ENCODE measurements around the gene JAK3. TPM values are rescaled to one million over a fixed set of nuclear protein-coding genes. Genes with fewer than 3 reads are reported as not detected.
"Not testable (repeated sequence)": the region's sequence is repeated elsewhere in the genome, so short reads cannot be mapped to it uniquely, and the experiment has no call there.

The JAK3 gene
- 0.26 TPM in 2 replicates for total RNA-seq

DNA sequence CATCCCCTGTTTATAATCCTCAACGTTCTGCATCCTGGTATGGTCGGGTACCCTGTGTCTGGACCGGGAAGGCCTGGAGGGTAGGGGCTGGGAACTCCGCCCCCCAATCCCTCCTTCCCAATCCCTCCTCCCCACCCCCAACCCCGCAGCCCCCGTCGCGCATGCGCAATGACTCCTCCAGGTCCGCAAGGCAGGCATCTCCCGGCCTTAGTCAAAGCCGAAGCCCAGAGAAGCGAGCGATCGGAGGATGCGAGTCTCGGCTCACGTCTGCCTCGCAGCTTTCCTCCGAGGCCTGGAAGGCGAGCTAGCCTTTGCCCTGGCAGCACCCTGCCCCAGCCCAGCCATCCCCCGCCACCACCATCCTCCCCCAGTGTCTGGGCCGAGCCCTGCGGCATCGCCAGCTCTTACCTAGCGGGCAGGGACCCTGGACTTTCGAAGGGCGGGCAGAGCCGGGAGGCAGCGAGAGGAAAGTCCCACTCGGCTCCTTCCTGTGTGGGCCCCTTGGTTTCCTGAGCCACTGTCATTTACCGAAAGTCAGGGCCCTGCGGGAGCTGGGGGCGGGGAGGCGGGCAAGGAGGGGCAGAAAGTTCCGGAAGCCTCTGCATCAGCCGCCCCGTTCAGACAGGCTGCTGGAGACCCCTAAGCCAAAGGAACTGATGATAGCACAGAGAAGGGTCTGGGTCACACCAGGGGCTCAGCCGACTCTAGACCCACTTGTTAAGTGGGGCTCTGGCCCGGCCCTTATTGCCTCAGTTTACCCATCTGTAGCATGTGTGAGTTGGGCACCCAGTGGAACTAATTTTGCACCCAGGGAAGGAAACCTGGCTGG lies at the start of gene JAK3:
Gene JAK3, minus strand, starts transcription at position 445 of the 829 bp plus-strand sequence. CDS start 3,565 bp downstream, outside the sequence.
- peak within 1 kb of the TSS; percentile 29 for H3K4me3 ChIP-seq (ENCODE audit: low read depth, low read length)
- no peaks in the 10 kb centered on the region for H3K27me3 ChIP-seq (ENCODE audit: control insufficient read depth, insufficient read depth, low read length)
- no peaks in the 10 kb centered on the region for H3K36me3 ChIP-seq (ENCODE audit: control insufficient read depth, insufficient read depth, low read length)
- DNase-seq (ENCODE audit: low read depth) = peak; percentile 33
- FAIRE-seq = no peak
- TF ChIP-seq, protein P1, sequence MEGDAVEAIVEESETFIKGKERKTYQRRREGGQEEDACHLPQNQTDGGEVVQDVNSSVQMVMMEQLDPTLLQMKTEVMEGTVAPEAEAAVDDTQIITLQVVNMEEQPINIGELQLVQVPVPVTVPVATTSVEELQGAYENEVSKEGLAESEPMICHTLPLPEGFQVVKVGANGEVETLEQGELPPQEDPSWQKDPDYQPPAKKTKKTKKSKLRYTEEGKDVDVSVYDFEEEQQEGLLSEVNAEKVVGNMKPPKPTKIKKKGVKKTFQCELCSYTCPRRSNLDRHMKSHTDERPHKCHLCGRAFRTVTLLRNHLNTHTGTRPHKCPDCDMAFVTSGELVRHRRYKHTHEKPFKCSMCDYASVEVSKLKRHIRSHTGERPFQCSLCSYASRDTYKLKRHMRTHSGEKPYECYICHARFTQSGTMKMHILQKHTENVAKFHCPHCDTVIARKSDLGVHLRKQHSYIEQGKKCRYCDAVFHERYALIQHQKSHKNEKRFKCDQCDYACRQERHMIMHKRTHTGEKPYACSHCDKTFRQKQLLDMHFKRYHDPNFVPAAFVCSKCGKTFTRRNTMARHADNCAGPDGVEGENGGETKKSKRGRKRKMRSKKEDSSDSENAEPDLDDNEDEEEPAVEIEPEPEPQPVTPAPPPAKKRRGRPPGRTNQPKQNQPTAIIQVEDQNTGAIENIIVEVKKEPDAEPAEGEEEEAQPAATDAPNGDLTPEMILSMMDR (IDR thresholded peaks at IDR 0.05; ENCODE audit: insufficient read depth, low read length, severe bottlenecking) = no peak

DNA sequence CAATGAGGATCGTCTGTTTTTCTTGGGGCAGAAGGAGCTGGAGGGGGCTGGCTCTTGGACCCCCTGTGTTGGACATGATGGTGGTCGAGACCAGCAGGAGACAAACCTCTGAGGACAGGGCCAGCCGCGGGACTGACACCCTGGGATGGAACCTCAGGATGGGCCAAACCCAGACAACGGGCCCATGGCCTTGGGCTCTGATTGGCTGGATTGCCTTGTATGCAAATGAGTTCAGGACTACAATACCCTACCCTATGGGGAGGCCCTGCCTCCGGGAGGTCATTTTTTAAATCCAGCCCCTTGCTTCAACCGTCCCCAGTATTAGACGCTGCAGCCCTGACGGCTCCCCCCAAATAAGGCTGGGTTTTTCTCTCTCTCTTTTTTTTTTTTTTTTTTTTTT lies 46.0 kb upstream of the JAK3 start:
- TF ChIP-seq, protein P1 (IDR thresholded peaks at IDR 0.05; ENCODE audit: insufficient read depth, low read length, severe bottlenecking) = no peak
- Histone ChIP-seq H3K36me3 (ENCODE audit: control insufficient read depth, insufficient read depth, low read length) (no peaks in the 10 kb centered on the region), H3K27me3 (ENCODE audit: control insufficient read depth, insufficient read depth, low read length) (no peaks in the 10 kb centered on the region), H3K4me3 (ENCODE audit: low read depth, low read length) (no peak overlapping the region)
- no peak for FAIRE-seq
- no peak for DNase-seq (ENCODE audit: low read depth)

DNA sequence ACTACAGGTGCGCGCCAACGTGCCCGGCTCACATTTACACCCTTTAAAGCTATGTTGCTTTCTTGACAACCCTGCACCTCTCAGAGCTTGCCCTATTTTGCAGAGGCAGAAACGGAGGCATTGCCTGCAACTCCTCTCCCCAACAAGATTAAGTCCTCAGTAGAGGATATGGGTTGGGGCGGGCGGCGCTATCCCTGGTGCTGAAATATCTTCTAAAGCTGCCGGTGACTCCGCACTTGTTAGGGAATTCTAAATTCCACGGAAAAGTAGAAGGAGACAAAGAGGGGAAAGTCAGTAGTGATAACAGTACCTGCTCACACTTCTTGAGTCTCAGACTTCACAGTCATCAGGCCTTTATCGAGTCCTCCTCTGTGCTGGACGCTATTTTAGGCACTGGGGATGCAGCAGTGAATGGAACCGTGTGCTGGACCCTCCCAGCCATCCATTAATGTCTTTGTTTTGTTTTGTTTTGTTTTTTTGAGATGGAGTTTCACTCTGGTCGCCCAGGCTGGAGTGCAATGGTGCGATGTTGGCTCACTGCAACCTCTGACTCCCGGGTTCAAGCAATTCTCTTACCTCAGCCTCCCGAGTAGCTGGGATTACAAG lies 41.9 kb upstream of the JAK3 start:
- Histone ChIP-seq H3K27me3 (ENCODE audit: control insufficient read depth, insufficient read depth, low read length) (no peaks in the 10 kb centered on the region), H3K36me3 (ENCODE audit: control insufficient read depth, insufficient read depth, low read length) (no peaks in the 10 kb centered on the region), H3K4me3 (ENCODE audit: low read depth, low read length) (no peak overlapping the region)
- FAIRE-seq (peak; percentile 50), DNase-seq (ENCODE audit: low read depth) (peak; percentile 17)
- TF ChIP-seq, protein P1 (IDR thresholded peaks at IDR 0.05; ENCODE audit: insufficient read depth, low read length, severe bottlenecking) = no peak

DNA sequence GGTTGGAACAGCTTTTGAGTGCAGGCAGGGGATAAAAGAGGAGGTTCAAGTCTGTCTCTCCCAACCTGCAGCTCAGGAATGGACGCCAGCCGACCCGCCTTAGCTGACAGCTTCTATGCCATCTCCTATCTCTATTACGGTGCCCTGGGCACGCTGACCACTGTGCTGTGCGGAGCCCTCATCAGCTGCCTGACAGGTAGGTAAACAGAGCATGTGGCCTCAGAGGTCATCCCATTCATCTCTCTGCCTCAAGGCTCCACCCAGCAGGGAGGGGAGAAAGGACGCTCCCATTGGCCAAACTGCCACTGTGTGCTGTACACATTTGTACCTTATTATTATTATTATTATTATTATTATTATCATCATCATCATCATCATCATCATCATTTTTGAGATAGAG lies 40.5 kb upstream of the JAK3 start:
- TF ChIP-seq, protein P1 (IDR thresholded peaks at IDR 0.05; ENCODE audit: insufficient read depth, low read length, severe bottlenecking) = no peak
- Histone ChIP-seq H3K36me3 (ENCODE audit: control insufficient read depth, insufficient read depth, low read length) (no peaks in the 10 kb centered on the region), H3K27me3 (ENCODE audit: control insufficient read depth, insufficient read depth, low read length) (no peaks in the 10 kb centered on the region), H3K4me3 (ENCODE audit: low read depth, low read length) (no peak overlapping the region)
- DNase-seq (ENCODE audit: low read depth) (no peak), FAIRE-seq (no peak)

DNA sequence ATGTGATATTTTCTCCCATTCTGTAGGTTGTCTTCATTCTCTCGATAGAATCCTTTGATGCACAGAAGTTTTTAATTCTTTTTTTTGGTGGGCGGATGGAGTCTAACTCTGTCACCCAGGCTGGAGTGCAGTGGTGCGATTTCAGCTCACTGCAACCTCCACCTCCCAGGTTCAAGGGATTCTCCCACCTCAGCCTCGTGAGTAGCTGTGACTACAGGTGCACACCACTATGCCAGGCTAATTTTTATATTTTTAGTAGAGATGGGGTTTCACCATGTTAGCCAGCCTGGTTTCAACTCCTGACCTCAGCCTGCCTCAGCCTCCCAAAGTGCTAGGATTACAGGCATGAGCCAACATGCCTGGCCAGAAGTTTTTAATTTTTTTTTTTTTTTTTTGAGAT lies 39.4 kb upstream of the JAK3 start:
- H3K27me3 ChIP-seq (ENCODE audit: control insufficient read depth, insufficient read depth, low read length); FAIRE-seq: not testable (repeated sequence)

DNA sequence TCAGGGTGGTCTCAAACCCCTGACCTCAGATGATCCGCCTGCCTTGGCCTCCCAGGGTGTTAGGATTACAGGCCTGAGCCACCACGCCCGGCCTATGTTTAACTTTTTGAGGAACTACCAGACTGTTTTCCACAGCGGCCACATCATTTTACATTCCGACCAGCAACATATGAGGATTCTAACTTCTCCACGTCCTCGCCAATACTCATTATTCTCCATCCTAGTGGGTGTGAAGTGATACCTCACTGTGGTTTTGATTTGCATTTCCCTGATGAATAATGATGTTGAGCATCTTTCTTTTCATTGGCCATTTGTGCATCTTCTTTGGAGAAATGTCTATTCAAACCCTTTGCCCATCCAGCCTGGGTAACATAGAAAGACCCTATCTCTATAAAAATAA lies 38.7 kb upstream of the JAK3 start:
- no peak for FAIRE-seq
- H3K27me3 ChIP-seq (ENCODE audit: control insufficient read depth, insufficient read depth, low read length) = no peaks in the 10 kb centered on the region

More for the DNA sequence above, 39.4 kb upstream of the JAK3 start:
- DNase-seq (ENCODE audit: low read depth); H3K36me3 ChIP-seq (ENCODE audit: control insufficient read depth, insufficient read depth, low read length); H3K4me3 ChIP-seq (ENCODE audit: low read depth, low read length): not testable (repeated sequence)

More for the DNA sequence above, 38.7 kb upstream of the JAK3 start:
- Histone ChIP-seq H3K4me3 (ENCODE audit: low read depth, low read length) (no peak overlapping the region), H3K36me3 (ENCODE audit: control insufficient read depth, insufficient read depth, low read length) (no peaks in the 10 kb centered on the region)
- TF ChIP-seq, protein P1 (IDR thresholded peaks at IDR 0.05; ENCODE audit: insufficient read depth, low read length, severe bottlenecking) = no peak
- no peak for DNase-seq (ENCODE audit: low read depth)

All from bronchial epithelial cell (primary cell).